Pancreas (tissue), 10 donors: Measurements from ENCODE around the gene MYOCD. TPM values are rescaled to one million over a fixed set of nuclear protein-coding genes. Genes with fewer than 3 reads are reported as not detected.
A peak's percentile ranks its signal among the peaks of the same experiment; 100 is the strongest.

Experiments
- ATAC-seq, 4 donors: fragments of 200-7000 bp; cut with Tn5 transposase; one replicate each; pipeline versions ENCODE4 v1.8.0 to v1.9.1; 2020; ENCODE audit warnings: mild to moderate bottlenecking in 4 of 4, moderate library complexity in 4 of 4
- DNase-seq, 6 donors: peaks; one replicate each; pipeline ENCODE4 v3.0.0-alpha.2; 2020
- FAIRE-seq: peaks from 2 replicates; lab custom pipeline; 2012; peaks lifted over from hg19 to GRCh38; lab: Jason Lieb, UNC
- H3K27ac ChIP-seq, 4 donors: fragments of 200-600 bp; sonication (generic); 1 replicate in 3 of 4; 2 replicates in 1 of 4; pipeline versions ENCODE4 v1.5.0 to v1.8.0; 2020
- H3K27me3 ChIP-seq, 4 donors: fragments of 200-600 bp; one replicate each; pipeline ENCODE4 v1.8.0; 2021
- H3K36me3 ChIP-seq, 3 donors: fragments of 200-600 bp; sonication (generic) in 1 of 3; one replicate each; pipeline versions ENCODE4 v1.5.0 to v1.8.0; 2020 to 2021
- H3K4me1 ChIP-seq, 3 donors: fragments of 200-600 bp; one replicate each; pipeline ENCODE4 v1.8.0; 2021
- H3K4me3 ChIP-seq, 4 donors: fragments of 200-600 bp; sonication (generic) in 2 of 4; one replicate each; pipeline versions ENCODE4 v1.5.0 to v1.8.0; 2020 to 2021
- H3K9me3 ChIP-seq, 4 donors: fragments of 200-600 bp; one replicate each; pipeline ENCODE4 v1.8.0; 2021
- WGBS, 2 donors: extraction: QIAGEN DNeasy Blood & Tissue Kit; methylation state at CpG; one replicate each; pipeline ENCODE4 v1.1.7; 2013; 5-methylcytosine and 5-hydroxymethylcytosine counted together
- intact Hi-C, 3 donors: fragments of 100-400 bp; cut with DNase I; formaldehyde crosslinking; loops; one replicate each; pipeline versions ENCODE4 v1.11.1 to v1.14.2; 2022
- polyA plus RNA-seq, 2 donors: library from polyadenylated mRNA; stranded (reverse); fragments of 200-250 nt; gene quantifications; one replicate each; pipeline ENCODE4 v1.2.3, GENCODE V29; 2013
- total RNA-seq, 6 donors: library from RNA; stranded (reverse); fragmentation: NEBNext Ultra II Directional in 4 of 6; extraction: Animal tissue kit (Norgen Biotek cat#: 25700) in 4 of 6; gene quantifications; one replicate each; pipeline versions ENCODE4 v1.2.1 to v1.2.4, GENCODE V29; 2021 to 2023
- TF ChIP-seq, protein P1 (sequence below), 4 donors: fragments of 200-600 bp; sonication (generic) in 3 of 4; IDR thresholded peaks; one replicate each; pipeline versions ENCODE4 v1.5.0 to v1.8.0; 2021; ENCODE audit warnings: antibody characterized with exemption in 4 of 4
- donor health status: healthy with polysubstance abuse.
- donor health status: DM: no; HTN: no; CAD: no; lungs with moderate emphysema.
- donor health status: DM: no; HTN: no; CAD: no.
- donor health status: control.
- donor health status: control.
- donor health status: Bipolar disorder and iron deficiency.
- donor health status: DM: yes; HTN: yes; CAD: no.
- donor health status: DM: no; HTN: no; CAD: no.
- donor health status: DM: no; HTN: no; CAD: no.
- donor health status: DM: yes; HTN: yes; CAD: no.

Gene MYOCD
- total and polyA plus RNA-seq, 8 donors, result 0.08 to 0.37 (median 0.23) TPM; not detected in 1

DNA sequence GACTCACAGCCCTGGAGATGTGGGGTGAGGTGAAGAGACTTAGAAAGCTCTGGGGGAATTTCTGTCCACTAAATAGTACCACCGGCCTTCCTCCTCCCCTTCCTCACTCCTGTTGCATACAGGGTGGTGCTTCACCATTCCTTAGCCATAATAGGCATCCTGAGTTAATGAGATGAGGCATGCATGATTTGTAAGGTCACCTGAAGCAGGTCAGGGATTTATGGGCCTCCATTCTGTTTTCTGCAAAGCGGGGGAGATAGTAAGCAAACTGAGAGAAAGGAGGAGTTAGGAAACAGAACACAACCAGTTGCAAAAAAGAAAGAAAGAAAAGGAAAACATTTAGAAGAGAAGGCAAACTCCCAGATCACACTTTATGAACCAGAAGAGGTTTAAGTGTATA is 9.3 kb upstream of the MYOCD start:
- TF ChIP-seq, protein P1, sequence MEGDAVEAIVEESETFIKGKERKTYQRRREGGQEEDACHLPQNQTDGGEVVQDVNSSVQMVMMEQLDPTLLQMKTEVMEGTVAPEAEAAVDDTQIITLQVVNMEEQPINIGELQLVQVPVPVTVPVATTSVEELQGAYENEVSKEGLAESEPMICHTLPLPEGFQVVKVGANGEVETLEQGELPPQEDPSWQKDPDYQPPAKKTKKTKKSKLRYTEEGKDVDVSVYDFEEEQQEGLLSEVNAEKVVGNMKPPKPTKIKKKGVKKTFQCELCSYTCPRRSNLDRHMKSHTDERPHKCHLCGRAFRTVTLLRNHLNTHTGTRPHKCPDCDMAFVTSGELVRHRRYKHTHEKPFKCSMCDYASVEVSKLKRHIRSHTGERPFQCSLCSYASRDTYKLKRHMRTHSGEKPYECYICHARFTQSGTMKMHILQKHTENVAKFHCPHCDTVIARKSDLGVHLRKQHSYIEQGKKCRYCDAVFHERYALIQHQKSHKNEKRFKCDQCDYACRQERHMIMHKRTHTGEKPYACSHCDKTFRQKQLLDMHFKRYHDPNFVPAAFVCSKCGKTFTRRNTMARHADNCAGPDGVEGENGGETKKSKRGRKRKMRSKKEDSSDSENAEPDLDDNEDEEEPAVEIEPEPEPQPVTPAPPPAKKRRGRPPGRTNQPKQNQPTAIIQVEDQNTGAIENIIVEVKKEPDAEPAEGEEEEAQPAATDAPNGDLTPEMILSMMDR (IDR thresholded peaks at IDR 0.05), result no peak
- no peaks in the 10 kb centered on the region for H3K36me3 ChIP-seq
- H3K27me3 ChIP-seq, result no peaks in the 10 kb centered on the region
- no peak overlapping the region for H3K27ac ChIP-seq
- no peaks in the 10 kb centered on the region for H3K9me3 ChIP-seq
- FAIRE-seq (no peak), ATAC-seq (no peak), DNase-seq (no peak)
- no peaks in the 10 kb centered on the region for H3K4me1 ChIP-seq
- intact Hi-C loops, result no loop called here
- WGBS, 2 donors, result 51 to 67% methylated on average over 2 of the region's 2 CpGs
- H3K4me3 ChIP-seq, result no peak overlapping the region

DNA sequence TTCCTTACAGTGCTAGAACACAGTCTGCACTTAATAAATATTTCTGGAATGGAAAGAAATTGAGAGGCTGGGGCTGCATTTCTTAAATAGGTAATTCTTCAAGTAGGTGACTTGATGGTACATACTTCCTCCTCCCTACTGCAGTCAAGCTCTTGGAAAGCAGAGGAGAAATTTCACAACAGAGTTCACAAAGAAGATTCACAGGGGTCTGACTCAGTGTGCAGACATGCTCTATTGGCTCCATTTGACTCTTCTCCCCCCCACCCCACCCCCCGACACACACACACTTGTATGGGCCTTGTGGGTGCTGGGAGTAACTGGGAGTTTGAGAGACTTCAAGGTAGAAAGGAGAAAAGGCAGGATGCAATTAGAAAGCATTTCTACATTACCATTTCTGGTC is 6.2 kb upstream of the MYOCD start:
- TF ChIP-seq, protein P1 (IDR thresholded peaks at IDR 0.05), result no peak
- no peak for ATAC-seq
- Histone ChIP-seq H3K9me3 (no peaks in the 10 kb centered on the region), H3K4me3 (no peak overlapping the region), H3K36me3 (no peaks in the 10 kb centered on the region), H3K27me3 (no peaks in the 10 kb centered on the region), H3K4me1 (no peaks in the 10 kb centered on the region), H3K27ac (no peak overlapping the region)
- intact Hi-C loops, result no loop called here
- 79 to 86% methylated on average over 1 of the region's 1 CpG for WGBS, 2 donors
- no peak for DNase-seq
- no peak for FAIRE-seq

DNA sequence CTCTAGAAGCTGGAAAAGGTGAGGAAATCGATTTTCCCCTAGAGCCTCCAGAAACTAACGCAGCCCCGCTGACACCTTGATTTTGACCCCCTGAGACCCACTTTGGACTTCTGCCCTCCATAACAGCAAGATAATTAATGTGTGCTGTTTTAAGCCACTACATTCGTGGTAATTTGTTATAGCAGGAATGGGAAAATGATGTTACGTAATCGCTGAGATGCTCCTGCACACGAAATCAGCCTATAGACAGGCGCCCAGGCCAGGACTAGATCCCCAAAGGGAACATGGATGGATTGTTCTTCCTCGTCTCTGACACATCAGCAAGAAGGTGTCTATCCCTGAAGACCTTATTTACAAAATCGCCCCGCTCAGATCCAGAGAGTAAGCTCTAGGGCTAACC is 1.4 kb upstream of the MYOCD start:
- intact Hi-C loops, result loop anchor here in 1 of 3 donors (10.0 kb wide), 2 partner anchors 119 to 409 kb away; no protein-coding TSS in a partner anchor

DNA sequence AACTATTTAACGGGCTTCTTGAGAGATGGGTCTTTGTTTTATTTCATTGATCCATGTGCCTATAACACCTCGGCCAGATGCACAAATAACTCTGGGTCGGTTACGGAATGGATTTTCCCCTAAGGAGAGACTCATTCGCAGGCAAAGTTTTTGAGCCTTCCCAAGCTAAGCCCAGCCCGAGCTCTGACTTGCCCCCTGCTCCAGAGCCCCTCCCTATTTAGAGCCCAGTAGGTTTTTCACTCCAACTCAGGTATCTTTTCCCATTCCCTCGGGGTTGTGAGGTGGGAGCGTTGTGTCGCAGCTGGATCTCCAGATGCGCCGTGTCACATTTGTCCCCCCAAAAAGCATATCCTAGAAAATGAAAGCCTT is 812 bp upstream of the MYOCD start:
- H3K9me3 ChIP-seq, result no peaks in the 10 kb centered on the region

More for the DNA sequence above, 1.4 kb upstream of the MYOCD start:
- Histone ChIP-seq H3K4me1 (peaks cover 0 to 4% (median 0%) of the 10 kb centered on the region in 3 donors), H3K36me3 (no peaks in the 10 kb centered on the region), H3K4me3 (no peak overlapping the region), H3K27ac (no peak overlapping the region), H3K27me3 (peaks cover 0 to 20% (median 0%) of the 10 kb centered on the region in 4 donors), H3K9me3 (no peaks in the 10 kb centered on the region)
- TF ChIP-seq, protein P1 (IDR thresholded peaks at IDR 0.05), result no peak
- FAIRE-seq (no peak), DNase-seq (no peak), ATAC-seq (no peak)
- 48 to 64% methylated on average over 11 of the region's 11 CpGs for WGBS, 2 donors

DNA sequence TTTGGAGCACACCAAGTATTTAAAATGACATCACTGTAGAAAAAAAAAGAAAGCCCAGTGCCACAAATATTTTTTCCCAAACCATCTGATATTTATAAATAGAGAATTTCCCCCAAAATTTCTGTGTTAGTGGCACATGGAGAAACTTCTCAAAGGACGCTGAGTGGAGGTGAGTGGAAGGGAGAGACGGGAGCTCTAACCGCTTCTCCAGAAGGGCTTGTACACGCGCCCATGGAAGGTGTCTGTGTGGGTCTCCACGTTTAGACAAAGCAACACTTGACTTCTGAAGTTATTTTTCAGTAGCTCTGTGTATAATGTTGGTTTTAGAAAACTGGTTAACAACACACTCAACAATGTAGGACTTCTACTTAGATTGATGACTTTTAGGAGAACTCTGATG is 1.0 kb downstream of the MYOCD start:
- DNase-seq (no peak), FAIRE-seq (no peak), ATAC-seq (no peak)
- Histone ChIP-seq H3K27me3 (peaks cover 0 to 20% (median 0%) of the 10 kb centered on the region in 4 donors), H3K4me3 (no peak overlapping the region), H3K27ac (no peak overlapping the region), H3K36me3 (no peaks in the 10 kb centered on the region), H3K4me1 (peaks cover 0 to 4% (median 0%) of the 10 kb centered on the region in 3 donors), H3K9me3 (no peaks in the 10 kb centered on the region)
- intact Hi-C loops, result loop anchor here in 1 of 3 donors (10.0 kb wide), 2 partner anchors 122 to 412 kb away; no protein-coding TSS in a partner anchor
- TF ChIP-seq, protein P1 (IDR thresholded peaks at IDR 0.05), result no peak
- 59 to 67% methylated on average over 6 of the region's 6 CpGs for WGBS, 2 donors

More for the DNA sequence above, 812 bp upstream of the MYOCD start:
- H3K4me1 ChIP-seq, result peaks cover 0 to 4% (median 0%) of the 10 kb centered on the region in 3 donors
- intact Hi-C loops, result loop anchor here in 1 of 3 donors (10.0 kb wide), 2 partner anchors 120 to 410 kb away; no protein-coding TSS in a partner anchor
- ATAC-seq, result no peak
- 5% methylated on average over 11 of the region's 11 CpGs for WGBS, 2 donors
- TF ChIP-seq, protein P1 (IDR thresholded peaks at IDR 0.05), result no peak
- H3K4me3 ChIP-seq, result peak overlapping the region in 3 of 4 donors; percentile 23 to 40 (median 34)
- H3K36me3 ChIP-seq, result no peaks in the 10 kb centered on the region
- FAIRE-seq, result no peak
- H3K27me3 ChIP-seq, result peaks cover 0 to 20% (median 0%) of the 10 kb centered on the region in 4 donors
- no peak for DNase-seq
- H3K27ac ChIP-seq, result no peak overlapping the region
